Measurements from ENCODE around the gene BRINP2.

DNA sequence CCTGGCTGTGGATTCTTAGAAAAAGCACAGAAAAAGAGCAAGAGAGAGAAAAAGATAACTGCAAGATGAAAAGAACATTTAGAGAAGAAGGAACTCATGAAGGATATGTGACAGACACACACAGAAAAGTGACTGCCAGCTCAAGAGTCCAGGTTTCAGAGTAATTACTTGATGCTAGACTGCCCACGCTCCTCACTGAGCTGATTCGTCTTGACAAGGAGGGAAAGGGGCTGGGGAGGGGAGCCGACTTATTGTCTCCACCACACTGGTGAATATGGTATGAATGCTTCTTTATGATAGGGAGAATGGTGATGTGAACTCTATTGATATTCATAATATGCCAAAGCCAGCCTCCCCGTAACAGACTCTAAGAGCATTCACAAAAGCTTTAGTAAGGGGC is 140.4 kb downstream of the BRINP2 start:
- TF ChIP-seq CTCF (IDR thresholded peaks at IDR 0.05) (no peak), ZFX (IDR thresholded peaks at IDR 0.05; ENCODE audit: borderline replicate concordance) (no peak)

All from 22Rv1 (cell line).